SK-N-SH (cell line): ENCODE results near the gene ADAMTS6.

Experiments
- CHD2 ChIP-seq: fragments of 150-350 bp; IDR thresholded peaks from 2 replicates; pipeline ENCODE4 v1.6.1; 2018; ENCODE audit warnings: low read length; ENCODE audit not compliant: partially characterized antibody
- ELF1 ChIP-seq: IDR thresholded peaks from 2 replicates; pipeline ENCODE4 v1.4.0; 2012
- EP300 ChIP-seq, 2 experiments: IDR thresholded peaks; 2 replicates each; pipeline versions ENCODE4 v1.4.0 to v1.6.1; 2012; ENCODE audit warnings: borderline replicate concordance in 1 of 2, low read depth in 1 of 2, low read length in 1 of 2
- JUND ChIP-seq: IDR thresholded peaks from 2 replicates; pipeline ENCODE4 v1.4.0; 2012
- MXI1 ChIP-seq: IDR thresholded peaks from 2 replicates; pipeline ENCODE4 v1.6.1; 2012; ENCODE audit warnings: mild to moderate bottlenecking, low read depth, low read length, improper control_type of control experiment
- RAD21 ChIP-seq: IDR thresholded peaks from 2 replicates; pipeline ENCODE4 v1.6.1; 2012; ENCODE audit warnings: mild to moderate bottlenecking, low read length
- RCOR1 ChIP-seq: fragments of 150-350 bp; IDR thresholded peaks from 2 replicates; pipeline ENCODE4 v1.6.1; 2017; ENCODE audit warnings: antibody characterized with exemption, low read length
- RXRA ChIP-seq: IDR thresholded peaks from 2 replicates; pipeline ENCODE4 v1.4.0; 2012; ENCODE audit warnings: low read depth, mild to moderate bottlenecking, borderline replicate concordance
- TCF12 ChIP-seq: IDR thresholded peaks from 2 replicates; pipeline ENCODE4 v1.4.0; 2012
- TF ChIP-seq, protein P1 (sequence below): fragments of 200-600 bp; sonication (generic); IDR thresholded peaks from 2 replicates; pipeline ENCODE4 v1.6.1; 2017; ENCODE audit warnings: antibody characterized with exemption, mild to moderate bottlenecking, moderate library complexity
- TF ChIP-seq, protein P2 (sequence below): IDR thresholded peaks from 2 replicates; pipeline ENCODE4 v1.4.0; 2012; ENCODE audit warnings: low read depth, borderline replicate concordance
- TF ChIP-seq, protein P3 (sequence below): IDR thresholded peaks from 2 replicates; pipeline ENCODE4 v1.6.1; 2012; ENCODE audit warnings: mild to moderate bottlenecking, low read depth, low read length, moderate library complexity

DNA sequence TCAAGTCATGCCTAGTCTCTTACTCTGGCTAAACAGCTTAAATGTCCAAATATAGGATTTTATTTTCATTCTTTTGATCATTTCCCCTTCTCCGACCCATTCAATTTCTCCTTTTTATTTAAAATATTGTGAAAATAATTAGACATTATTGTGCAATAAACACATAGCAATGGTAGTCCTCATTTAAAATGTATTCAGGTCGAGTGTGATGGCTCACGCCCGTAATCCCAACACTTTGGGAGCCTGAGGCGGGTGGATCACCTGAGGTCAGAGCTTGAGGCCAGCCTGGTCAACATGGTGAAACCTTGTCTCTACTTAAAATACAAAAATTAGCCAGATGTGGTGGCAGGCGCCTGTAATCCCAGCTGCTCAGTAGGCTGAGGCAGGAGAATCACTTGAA, 26.7 kb downstream of the ADAMTS6 start:
- TF ChIP-seq, protein P1, sequence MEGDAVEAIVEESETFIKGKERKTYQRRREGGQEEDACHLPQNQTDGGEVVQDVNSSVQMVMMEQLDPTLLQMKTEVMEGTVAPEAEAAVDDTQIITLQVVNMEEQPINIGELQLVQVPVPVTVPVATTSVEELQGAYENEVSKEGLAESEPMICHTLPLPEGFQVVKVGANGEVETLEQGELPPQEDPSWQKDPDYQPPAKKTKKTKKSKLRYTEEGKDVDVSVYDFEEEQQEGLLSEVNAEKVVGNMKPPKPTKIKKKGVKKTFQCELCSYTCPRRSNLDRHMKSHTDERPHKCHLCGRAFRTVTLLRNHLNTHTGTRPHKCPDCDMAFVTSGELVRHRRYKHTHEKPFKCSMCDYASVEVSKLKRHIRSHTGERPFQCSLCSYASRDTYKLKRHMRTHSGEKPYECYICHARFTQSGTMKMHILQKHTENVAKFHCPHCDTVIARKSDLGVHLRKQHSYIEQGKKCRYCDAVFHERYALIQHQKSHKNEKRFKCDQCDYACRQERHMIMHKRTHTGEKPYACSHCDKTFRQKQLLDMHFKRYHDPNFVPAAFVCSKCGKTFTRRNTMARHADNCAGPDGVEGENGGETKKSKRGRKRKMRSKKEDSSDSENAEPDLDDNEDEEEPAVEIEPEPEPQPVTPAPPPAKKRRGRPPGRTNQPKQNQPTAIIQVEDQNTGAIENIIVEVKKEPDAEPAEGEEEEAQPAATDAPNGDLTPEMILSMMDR: no peak
- no peak for TF ChIP-seq ELF1
- no peak for TF ChIP-seq TCF12
- no peak for TF ChIP-seq RAD21
- no peak for TF ChIP-seq EP300 (IDR thresholded peaks at IDR 0.05; ENCODE audit: borderline replicate concordance in 1 of 2, low read depth in 1 of 2, low read length in 1 of 2)
- TF ChIP-seq, protein P2, sequence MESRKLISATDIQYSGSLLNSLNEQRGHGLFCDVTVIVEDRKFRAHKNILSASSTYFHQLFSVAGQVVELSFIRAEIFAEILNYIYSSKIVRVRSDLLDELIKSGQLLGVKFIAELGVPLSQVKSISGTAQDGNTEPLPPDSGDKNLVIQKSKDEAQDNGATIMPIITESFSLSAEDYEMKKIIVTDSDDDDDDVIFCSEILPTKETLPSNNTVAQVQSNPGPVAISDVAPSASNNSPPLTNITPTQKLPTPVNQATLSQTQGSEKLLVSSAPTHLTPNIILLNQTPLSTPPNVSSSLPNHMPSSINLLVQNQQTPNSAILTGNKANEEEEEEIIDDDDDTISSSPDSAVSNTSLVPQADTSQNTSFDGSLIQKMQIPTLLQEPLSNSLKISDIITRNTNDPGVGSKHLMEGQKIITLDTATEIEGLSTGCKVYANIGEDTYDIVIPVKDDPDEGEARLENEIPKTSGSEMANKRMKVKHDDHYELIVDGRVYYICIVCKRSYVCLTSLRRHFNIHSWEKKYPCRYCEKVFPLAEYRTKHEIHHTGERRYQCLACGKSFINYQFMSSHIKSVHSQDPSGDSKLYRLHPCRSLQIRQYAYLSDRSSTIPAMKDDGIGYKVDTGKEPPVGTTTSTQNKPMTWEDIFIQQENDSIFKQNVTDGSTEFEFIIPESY: no peak
- no peak for TF ChIP-seq CHD2
- TF ChIP-seq JUND: no peak
- TF ChIP-seq, protein P3, sequence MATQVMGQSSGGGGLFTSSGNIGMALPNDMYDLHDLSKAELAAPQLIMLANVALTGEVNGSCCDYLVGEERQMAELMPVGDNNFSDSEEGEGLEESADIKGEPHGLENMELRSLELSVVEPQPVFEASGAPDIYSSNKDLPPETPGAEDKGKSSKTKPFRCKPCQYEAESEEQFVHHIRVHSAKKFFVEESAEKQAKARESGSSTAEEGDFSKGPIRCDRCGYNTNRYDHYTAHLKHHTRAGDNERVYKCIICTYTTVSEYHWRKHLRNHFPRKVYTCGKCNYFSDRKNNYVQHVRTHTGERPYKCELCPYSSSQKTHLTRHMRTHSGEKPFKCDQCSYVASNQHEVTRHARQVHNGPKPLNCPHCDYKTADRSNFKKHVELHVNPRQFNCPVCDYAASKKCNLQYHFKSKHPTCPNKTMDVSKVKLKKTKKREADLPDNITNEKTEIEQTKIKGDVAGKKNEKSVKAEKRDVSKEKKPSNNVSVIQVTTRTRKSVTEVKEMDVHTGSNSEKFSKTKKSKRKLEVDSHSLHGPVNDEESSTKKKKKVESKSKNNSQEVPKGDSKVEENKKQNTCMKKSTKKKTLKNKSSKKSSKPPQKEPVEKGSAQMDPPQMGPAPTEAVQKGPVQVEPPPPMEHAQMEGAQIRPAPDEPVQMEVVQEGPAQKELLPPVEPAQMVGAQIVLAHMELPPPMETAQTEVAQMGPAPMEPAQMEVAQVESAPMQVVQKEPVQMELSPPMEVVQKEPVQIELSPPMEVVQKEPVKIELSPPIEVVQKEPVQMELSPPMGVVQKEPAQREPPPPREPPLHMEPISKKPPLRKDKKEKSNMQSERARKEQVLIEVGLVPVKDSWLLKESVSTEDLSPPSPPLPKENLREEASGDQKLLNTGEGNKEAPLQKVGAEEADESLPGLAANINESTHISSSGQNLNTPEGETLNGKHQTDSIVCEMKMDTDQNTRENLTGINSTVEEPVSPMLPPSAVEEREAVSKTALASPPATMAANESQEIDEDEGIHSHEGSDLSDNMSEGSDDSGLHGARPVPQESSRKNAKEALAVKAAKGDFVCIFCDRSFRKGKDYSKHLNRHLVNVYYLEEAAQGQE: no peak
- no peak for TF ChIP-seq RCOR1
- TF ChIP-seq RXRA: no peak
- no peak for TF ChIP-seq MXI1
